Adrenal gland (tissue), 12 donors: ENCODE measurements around the gene CEP41. TPM values are rescaled to one million over a fixed set of nuclear protein-coding genes. Genes with fewer than 3 reads are reported as not detected.

ENCODE experiments used
- DNase-seq, 7 donors: peaks; one replicate each; pipeline ENCODE4 v3.0.0-alpha.2; 2019 to 2020
- H3K27ac ChIP-seq, 5 donors: fragments of 200-600 bp; sonication (generic) in 4 of 5; 1 replicate in 3 of 5; 2 replicates in 2 of 5; pipeline versions ENCODE4 v1.5.1 to v1.8.0; 2016 to 2020; ENCODE audit warnings: mild to moderate bottlenecking in 1 of 5
- H3K27me3 ChIP-seq: fragments of 200-600 bp; 2 replicates; pipeline ENCODE4 v1.8.0; 2021
- H3K36me3 ChIP-seq, 2 donors: fragments of 200-600 bp; replicated peaks in 1 of 2; 1 replicate in 1 of 2; 2 replicates in 1 of 2; pipeline versions ENCODE4 v1.5.1 to v1.8.0; 2018 to 2022
- H3K4me1 ChIP-seq, 2 donors: fragments of 200-600 bp; replicated peaks in 1 of 2; 1 replicate in 1 of 2; 2 replicates in 1 of 2; pipeline versions ENCODE4 v1.5.1 to v1.8.0; 2018 to 2021
- H3K4me3 ChIP-seq, 4 donors: fragments of 200-600 bp; sonication (generic) in 3 of 4; one replicate each; pipeline ENCODE4 v1.5.1; 2016 to 2018
- H3K9me3 ChIP-seq, 3 donors: fragments of 200-600 bp; sonication (generic) in 1 of 3; replicated peaks in 1 of 3; 1 replicate in 2 of 3; 2 replicates in 1 of 3; pipeline versions ENCODE4 v1.5.1 to v1.8.0; 2016 to 2021
- CTCF ChIP-seq, 6 experiments: fragments of 450-650 bp in 4 of 6; fragments of 200-600 bp in 2 of 6; sonication (generic) in 1 of 6; IDR thresholded peaks; 1 replicate in 5 of 6; 2 replicates in 1 of 6; pipeline versions ENCODE4 v1.5.1 to v1.8.0; 2016 to 2021; ENCODE audit warnings: antibody characterized with exemption in 6 of 6, mild to moderate bottlenecking in 2 of 6, moderate library complexity in 1 of 6
- POLR2A ChIP-seq, 2 donors: fragments of 450-650 bp; IDR thresholded peaks; one replicate each; pipeline ENCODE4 v1.6.1; 2017; ENCODE audit warnings: antibody characterized with exemption in 2 of 2, mild to moderate bottlenecking in 2 of 2, moderate library complexity in 1 of 2
- WGBS, 4 donors: extraction: QIAGEN DNeasy Blood & Tissue Kit in 2 of 4; methylation state at CpG; one replicate each; pipeline versions ENCODE4 v1.1.5 to v1.1.7; 2013 to 2017; 5-methylcytosine and 5-hydroxymethylcytosine counted together
- intact Hi-C, 2 donors: fragments of 100-400 bp; cut with DNase I; formaldehyde crosslinking; loops; one replicate each; pipeline versions ENCODE4 v1.14.1 to v1.15.0; 2022 to 2023
- polyA plus RNA-seq, 3 donors: library from polyadenylated mRNA; stranded (reverse); fragments of 200-250 nt in 2 of 3; fragments of 350-450 nt in 1 of 3; fragmentation: Illumina TruSeq in 1 of 3; extraction: RNeasy Lipid Tissue Mini Kit (QIAGEN cat#74804) in 1 of 3; gene quantifications; one replicate each; pipeline ENCODE4 v1.2.3, GENCODE V29; 2013 to 2014
- total RNA-seq, 9 donors: library from RNA; depleted of rRNA in 4 of 9; stranded (reverse); fragments of >200 nt in 4 of 9; fragments of 120-200 nt in 1 of 9; fragmentation: NEBNext Ultra II Directional in 1 of 9; extraction: Animal tissue kit (Norgen Biotek cat#: 25700) in 1 of 9; gene quantifications; one replicate each; pipeline versions ENCODE4 v1.1.0 to v1.2.4, GENCODE V29; 2013 to 2023
- donor health status: healthy with polysubstance abuse.
- donor health status: Bipolar disorder and iron deficiency.
- donor health status: DM: yes; HTN: yes; CAD: no.
- donor health status: DM: no; HTN: no; CAD: no.
- donor health status: DM: no; HTN: no; CAD: no.
- donor health status: DM: yes; HTN: yes; CAD: no.

The CEP41 gene
- total and polyA plus RNA-seq, 12 donors, result 3.9 to 22.9 (median 15.4) TPM

DNA sequence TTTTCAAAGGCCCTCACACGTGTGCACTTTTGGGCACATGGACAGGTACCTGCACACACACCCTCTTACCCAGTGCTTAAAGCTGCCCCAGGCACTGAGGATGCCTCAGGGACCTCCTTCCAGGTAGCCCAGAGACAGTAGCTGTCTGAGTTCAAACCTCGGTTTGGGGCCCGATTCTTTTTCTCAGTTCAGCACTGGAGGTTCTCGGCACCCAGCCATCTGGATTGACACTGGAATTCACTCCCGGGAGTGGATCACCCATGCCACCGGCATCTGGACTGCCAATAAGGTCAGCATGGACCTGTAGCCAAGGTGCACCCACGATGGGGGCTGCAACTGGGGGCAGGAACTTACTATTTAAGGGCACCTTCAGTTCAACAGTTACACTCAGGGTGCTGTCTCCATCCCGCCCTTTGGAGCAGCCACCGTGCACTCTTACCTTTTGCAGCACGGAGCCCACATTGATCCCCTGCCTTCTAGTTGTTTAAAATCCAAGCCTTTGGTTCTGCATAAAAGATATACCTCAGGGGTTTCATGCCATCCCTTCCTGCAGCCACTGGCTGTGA is 78.5 kb downstream of the CEP41 start:
- peak in 1 of 7 donors; percentile 3 for DNase-seq
- intact Hi-C loops, result no loop called here
- H3K4me1 ChIP-seq, result peaks cover 3 to 28% of the 10 kb centered on the region in 2 donors
- H3K4me3 ChIP-seq, result no peak overlapping the region
- peaks cover 0 to 7% (median 0%) of the 10 kb centered on the region in 3 donors for H3K9me3 ChIP-seq
- no peak for TF ChIP-seq CTCF (IDR thresholded peaks at IDR 0.05)
- TF ChIP-seq POLR2A (IDR thresholded peaks at IDR 0.05), result no peak
- H3K27me3 ChIP-seq, result no peaks in the 10 kb centered on the region
- no peak overlapping the region for H3K27ac ChIP-seq
- H3K36me3 ChIP-seq, result no peaks in the 10 kb centered on the region
- 95 to 98% (median 96%) methylated on average over 4 to 10 of the region's 10 CpGs for WGBS, 4 donors

- WGBS, 4 donors, result 93 to 97% (median 95%) methylated on average over 3 to 7 of the region's 7 CpGs
- H3K27ac ChIP-seq, result no peak overlapping the region
- no peaks in the 10 kb centered on the region for H3K27me3 ChIP-seq
- intact Hi-C loops, result no loop called here
- H3K36me3 ChIP-seq, result no peaks in the 10 kb centered on the region
- TF ChIP-seq CTCF (IDR thresholded peaks at IDR 0.05), result no peak
- TF ChIP-seq POLR2A (IDR thresholded peaks at IDR 0.05), result no peak
- DNase-seq, result peak in 1 of 7 donors; percentile 3
- H3K9me3 ChIP-seq, result peaks cover 0 to 7% (median 0%) of the 10 kb centered on the region in 3 donors
- peaks cover 9 to 35% of the 10 kb centered on the region in 2 donors for H3K4me1 ChIP-seq
- no peak overlapping the region for H3K4me3 ChIP-seq
Measured at GRCh38 chr7:130361681-130362080, 79.1 kb downstream of the CEP41 start.

GRCh38 chr7:130360518-130360917 is 80.3 kb downstream of the CEP41 start:
- Histone ChIP-seq H3K27ac (no peak overlapping the region), H3K4me3 (no peak overlapping the region), H3K27me3 (no peaks in the 10 kb centered on the region), H3K36me3 (no peaks in the 10 kb centered on the region), H3K9me3 (peaks cover 0 to 7% (median 0%) of the 10 kb centered on the region in 3 donors), H3K4me1 (peaks cover 12 to 34% of the 10 kb centered on the region in 2 donors)
- DNase-seq, result no peak
- intact Hi-C loops, result no loop called here
- 89 to 98% (median 97%) methylated on average over 3 of the region's 3 CpGs for WGBS, 4 donors
- no peak for TF ChIP-seq CTCF (IDR thresholded peaks at IDR 0.05)
- no peak for TF ChIP-seq POLR2A (IDR thresholded peaks at IDR 0.05)

GRCh38 chr7:130359276-130359857 is 81.4 kb downstream of the CEP41 start:
- Histone ChIP-seq H3K4me3 (no peak overlapping the region), H3K9me3 (peaks cover 0 to 7% (median 0%) of the 10 kb centered on the region in 3 donors), H3K27me3 (no peaks in the 10 kb centered on the region), H3K36me3 (no peaks in the 10 kb centered on the region), H3K4me1 (peaks cover 12 to 26% of the 10 kb centered on the region in 2 donors), H3K27ac (no peak overlapping the region)
- peak in 2 of 7 donors; percentile 3 to 14 for DNase-seq
- 80 to 99% (median 96%) methylated on average over 1 to 5 of the region's 5 CpGs for WGBS, 4 donors
- intact Hi-C loops, result no loop called here
- no peak for TF ChIP-seq POLR2A (IDR thresholded peaks at IDR 0.05)
- TF ChIP-seq CTCF (IDR thresholded peaks at IDR 0.05), result no peak
